ENCODE measurements around the gene CPNE9.

DNA sequence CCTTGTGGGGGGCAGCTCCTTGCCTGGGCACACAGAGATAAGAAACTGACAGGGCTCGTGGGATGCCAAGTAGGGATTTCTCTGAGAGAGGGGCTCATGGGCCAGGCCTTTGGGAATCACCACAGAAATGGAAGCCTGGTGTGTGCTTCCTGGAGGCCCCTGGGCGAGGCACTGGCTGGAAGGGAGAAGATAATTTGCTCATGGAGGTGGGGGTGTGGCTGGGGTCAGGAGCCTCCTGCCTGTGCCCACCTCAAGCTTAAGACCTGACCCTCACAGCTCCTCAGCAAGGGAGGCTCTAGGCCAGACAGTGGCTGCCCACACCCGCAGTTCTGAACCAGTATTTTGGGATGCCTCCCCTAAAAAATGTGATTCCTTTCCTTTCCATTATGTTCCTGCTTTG is 16.9 kb upstream of the CPNE9 start:
- TF ChIP-seq, protein P1, sequence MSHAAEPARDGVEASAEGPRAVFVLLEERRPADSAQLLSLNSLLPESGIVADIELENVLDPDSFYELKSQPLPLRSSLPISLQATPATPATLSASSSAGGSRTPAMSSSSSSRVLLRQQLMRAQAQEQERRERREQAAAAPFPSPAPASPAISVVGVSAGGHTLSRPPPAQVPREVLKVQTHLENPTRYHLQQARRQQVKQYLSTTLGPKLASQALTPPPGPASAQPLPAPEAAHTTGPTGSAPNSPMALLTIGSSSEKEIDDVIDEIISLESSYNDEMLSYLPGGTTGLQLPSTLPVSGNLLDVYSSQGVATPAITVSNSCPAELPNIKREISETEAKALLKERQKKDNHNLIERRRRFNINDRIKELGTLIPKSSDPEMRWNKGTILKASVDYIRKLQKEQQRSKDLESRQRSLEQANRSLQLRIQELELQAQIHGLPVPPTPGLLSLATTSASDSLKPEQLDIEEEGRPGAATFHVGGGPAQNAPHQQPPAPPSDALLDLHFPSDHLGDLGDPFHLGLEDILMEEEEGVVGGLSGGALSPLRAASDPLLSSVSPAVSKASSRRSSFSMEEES (CRISPR knock-in tag; IDR thresholded peaks at IDR 0.05): no peak
- TF ChIP-seq HOMEZ (CRISPR knock-in tag; IDR thresholded peaks at IDR 0.05; ENCODE audit: low read depth) (no peak), SETDB1 (CRISPR knock-in tag; IDR thresholded peaks at IDR 0.05; ENCODE audit: borderline replicate concordance) (no peak), KDM4B (CRISPR knock-in tag; IDR thresholded peaks at IDR 0.05) (no peak), ZNF20 (CRISPR knock-in tag; IDR thresholded peaks at IDR 0.05) (no peak), MXD4 (CRISPR knock-in tag; IDR thresholded peaks at IDR 0.05) (no peak)
- TF ChIP-seq, protein P2, sequence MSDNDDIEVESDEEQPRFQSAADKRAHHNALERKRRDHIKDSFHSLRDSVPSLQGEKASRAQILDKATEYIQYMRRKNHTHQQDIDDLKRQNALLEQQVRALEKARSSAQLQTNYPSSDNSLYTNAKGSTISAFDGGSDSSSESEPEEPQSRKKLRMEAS (IDR thresholded peaks at IDR 0.05): no peak
- TF ChIP-seq, protein P3, sequence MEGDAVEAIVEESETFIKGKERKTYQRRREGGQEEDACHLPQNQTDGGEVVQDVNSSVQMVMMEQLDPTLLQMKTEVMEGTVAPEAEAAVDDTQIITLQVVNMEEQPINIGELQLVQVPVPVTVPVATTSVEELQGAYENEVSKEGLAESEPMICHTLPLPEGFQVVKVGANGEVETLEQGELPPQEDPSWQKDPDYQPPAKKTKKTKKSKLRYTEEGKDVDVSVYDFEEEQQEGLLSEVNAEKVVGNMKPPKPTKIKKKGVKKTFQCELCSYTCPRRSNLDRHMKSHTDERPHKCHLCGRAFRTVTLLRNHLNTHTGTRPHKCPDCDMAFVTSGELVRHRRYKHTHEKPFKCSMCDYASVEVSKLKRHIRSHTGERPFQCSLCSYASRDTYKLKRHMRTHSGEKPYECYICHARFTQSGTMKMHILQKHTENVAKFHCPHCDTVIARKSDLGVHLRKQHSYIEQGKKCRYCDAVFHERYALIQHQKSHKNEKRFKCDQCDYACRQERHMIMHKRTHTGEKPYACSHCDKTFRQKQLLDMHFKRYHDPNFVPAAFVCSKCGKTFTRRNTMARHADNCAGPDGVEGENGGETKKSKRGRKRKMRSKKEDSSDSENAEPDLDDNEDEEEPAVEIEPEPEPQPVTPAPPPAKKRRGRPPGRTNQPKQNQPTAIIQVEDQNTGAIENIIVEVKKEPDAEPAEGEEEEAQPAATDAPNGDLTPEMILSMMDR (CRISPR knock-in tag; IDR thresholded peaks at IDR 0.05): no peak

Data from HepG2 (cell line).